ENCODE data around the gene ARHGEF7.

Gene ARHGEF7

GRCh38 chr13:111216166-111216960 is 101.3 kb downstream of the ARHGEF7 start:
- in situ Hi-C loops (cut with MboI; ENCODE audit: low sequenced_read_pairs) = loop anchor here (25.0 kb wide), 1 partner anchor 154 kb away; no protein-coding TSS in a partner anchor

GRCh38 chr13:111217641-111218040 is 102.5 kb downstream of the ARHGEF7 start:
- in situ Hi-C loops (cut with MboI; ENCODE audit: low sequenced_read_pairs) = loop anchor here (25.0 kb wide), 1 partner anchor 155 kb away; no protein-coding TSS in a partner anchor

GRCh38 chr13:111219280-111219679 is 104.2 kb downstream of the ARHGEF7 start:
- in situ Hi-C loops (cut with MboI; ENCODE audit: low sequenced_read_pairs) = loop anchor here (25.0 kb wide), 1 partner anchor 157 kb away; no protein-coding TSS in a partner anchor

GRCh38 chr13:111219950-111220349 is 104.8 kb downstream of the ARHGEF7 start:
- in situ Hi-C loops (cut with MboI; ENCODE audit: low sequenced_read_pairs) = loop anchor here (25.0 kb wide), 1 partner anchor 158 kb away; no protein-coding TSS in a partner anchor

- in situ Hi-C loops (cut with MboI; ENCODE audit: low sequenced_read_pairs) = no loop called here
These were observed 110.1 kb downstream of the ARHGEF7 start for GRCh38 chr13:111225166-111225565.

GRCh38 chr13:111225810-111226546 is 110.9 kb downstream of the ARHGEF7 start:
- in situ Hi-C loops (cut with MboI; ENCODE audit: low sequenced_read_pairs) = no loop called here

- in situ Hi-C loops (cut with MboI; ENCODE audit: low sequenced_read_pairs) = no loop called here
These were observed 112.3 kb downstream of the ARHGEF7 start for GRCh38 chr13:111227405-111227804.

- in situ Hi-C loops (cut with MboI; ENCODE audit: low sequenced_read_pairs) = no loop called here
These were observed 113.4 kb downstream of the ARHGEF7 start for GRCh38 chr13:111228262-111229144.

- in situ Hi-C loops (cut with MboI; ENCODE audit: low sequenced_read_pairs) = no loop called here
These were observed 115.3 kb downstream of the ARHGEF7 start for GRCh38 chr13:111230385-111230930.

GRCh38 chr13:111232191-111232590 is 117.1 kb downstream of the ARHGEF7 start:
- in situ Hi-C loops (cut with MboI; ENCODE audit: low sequenced_read_pairs) = no loop called here

- in situ Hi-C loops (cut with MboI; ENCODE audit: low sequenced_read_pairs) = no loop called here
These were observed 118.0 kb downstream of the ARHGEF7 start for GRCh38 chr13:111233080-111233479.

GRCh38 chr13:111239764-111240670 is 124.9 kb downstream of the ARHGEF7 start:
- in situ Hi-C loops (cut with MboI; ENCODE audit: low sequenced_read_pairs) = no loop called here

- in situ Hi-C loops (cut with MboI; ENCODE audit: low sequenced_read_pairs) = no loop called here
These were observed 126.1 kb downstream of the ARHGEF7 start for GRCh38 chr13:111241006-111241755.

- in situ Hi-C loops (cut with MboI; ENCODE audit: low sequenced_read_pairs) = no loop called here
These were observed 126.8 kb downstream of the ARHGEF7 start for GRCh38 chr13:111241862-111242261.

GRCh38 chr13:111242585-111242984 is 127.5 kb downstream of the ARHGEF7 start:
- in situ Hi-C loops (cut with MboI; ENCODE audit: low sequenced_read_pairs) = no loop called here

GRCh38 chr13:111243981-111244380 is 128.9 kb downstream of the ARHGEF7 start:
- in situ Hi-C loops (cut with MboI; ENCODE audit: low sequenced_read_pairs) = no loop called here

GRCh38 chr13:111245576-111246384 is 130.7 kb downstream of the ARHGEF7 start:
- in situ Hi-C loops (cut with MboI; ENCODE audit: low sequenced_read_pairs) = no loop called here

- in situ Hi-C loops (cut with MboI; ENCODE audit: low sequenced_read_pairs) = no loop called here
These were observed 132.4 kb downstream of the ARHGEF7 start for GRCh38 chr13:111247552-111247951.
